Measurements from ENCODE around the gene GRK7. TPM values are rescaled to one million over a fixed set of nuclear protein-coding genes. Genes with fewer than 3 reads are reported as not detected.
A peak's percentile ranks its signal among the peaks of the same experiment; 100 is the strongest.

The GRK7 gene
- total and polyA plus RNA-seq, 2 experiments from 2014 or later = not detected

DNA sequence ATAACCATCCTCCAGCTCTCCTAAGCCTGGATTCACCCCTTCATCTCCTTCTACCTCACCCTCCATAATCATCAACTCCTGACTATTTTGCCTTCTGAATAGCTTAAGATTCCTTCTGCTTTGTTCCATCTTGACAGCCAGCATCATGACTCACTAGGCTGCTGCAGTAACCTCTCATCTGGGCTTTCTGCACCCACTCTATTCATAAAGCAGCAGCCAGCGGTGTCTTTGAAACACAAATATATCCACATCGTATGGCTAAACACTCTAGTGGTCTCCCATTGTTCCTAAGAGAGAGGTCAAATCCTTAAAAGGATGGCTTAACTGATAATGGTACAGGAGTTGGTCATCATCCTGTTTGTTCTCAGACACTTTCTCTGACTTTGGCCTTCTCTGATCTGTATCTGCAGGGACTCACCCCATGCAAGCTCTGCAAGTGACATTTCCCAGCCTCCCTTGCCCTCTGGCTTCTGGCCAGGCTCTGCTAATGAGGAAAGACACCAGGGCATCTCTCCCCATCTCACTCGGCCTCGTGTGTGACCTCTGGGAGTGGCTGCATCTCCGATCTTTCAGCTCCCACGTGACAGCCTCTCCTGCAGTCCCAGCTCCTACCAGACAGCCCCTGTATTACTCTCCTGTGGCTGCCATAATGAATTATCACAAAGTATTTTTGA lies 6.2 kb downstream of the GRK7 start:
- H3K9me2 ChIP-seq (ENCODE audit: insufficient read depth) = no peaks in the 10 kb centered on the region
- no peaks in the 10 kb centered on the region for H3K4me1 ChIP-seq (ENCODE audit: insufficient read depth)
- H3K4me2 ChIP-seq (ENCODE audit: unreplicated experiment) = no peak overlapping the region
- no peaks in the 10 kb centered on the region for H3K27me3 ChIP-seq (replicated peaks; ENCODE audit: insufficient read depth)
- H3K36me3 ChIP-seq (ENCODE audit: low read depth) = no peaks in the 10 kb centered on the region
- no peak for TF ChIP-seq EZH2 (IDR thresholded peaks at IDR 0.05; ENCODE audit: insufficient read depth, poor library complexity, severe bottlenecking)
- TF ChIP-seq EZH2phosphoT487 (IDR thresholded peaks at IDR 0.05; ENCODE audit: insufficient read depth, low read depth) = no peak
- no peaks in the 10 kb centered on the region for H3F3A ChIP-seq (ENCODE audit: insufficient read depth)
- H3K27ac ChIP-seq = no peak overlapping the region
- no peaks in the 10 kb centered on the region for H3K79me2 ChIP-seq (ENCODE audit: insufficient read depth)
- peak; percentile 28 for DNase-seq
- no peak overlapping the region for H3K9ac ChIP-seq
- in situ Hi-C loops (cut with MboI) = no loop called here
- no peak overlapping the region for H3K4me3 ChIP-seq
- no peak overlapping the region for H2AFZ ChIP-seq
- no peaks in the 10 kb centered on the region for H4K20me1 ChIP-seq (ENCODE audit: insufficient read depth)
- no peaks in the 10 kb centered on the region for H3K9me3 ChIP-seq (ENCODE audit: low read depth)
- WGBS, 2 experiments (ENCODE audit: low coverage in 1 of 2, low lambda C conversion rate in 2 of 2, missing lambda C conversion rate in 2 of 2) = 57 to 63% methylated on average over 6 of the region's 6 CpGs

GRCh38 chr3:141773676-141774075 lies 10.5 kb downstream of the GRK7 start:
- Histone ChIP-seq H3K4me2 (ENCODE audit: unreplicated experiment) (no peak overlapping the region), H3K27ac (no peak overlapping the region), H3K9me2 (ENCODE audit: insufficient read depth) (no peaks in the 10 kb centered on the region), H2AFZ (no peak overlapping the region), H3F3A (ENCODE audit: insufficient read depth) (no peaks in the 10 kb centered on the region), H3K9ac (no peak overlapping the region), H3K4me1 (ENCODE audit: insufficient read depth) (no peaks in the 10 kb centered on the region), H3K9me3 (ENCODE audit: low read depth) (no peaks in the 10 kb centered on the region), H3K79me2 (ENCODE audit: insufficient read depth) (no peaks in the 10 kb centered on the region), H3K4me3 (no peak overlapping the region), H3K36me3 (ENCODE audit: low read depth) (no peaks in the 10 kb centered on the region), H4K20me1 (ENCODE audit: insufficient read depth) (no peaks in the 10 kb centered on the region), H3K27me3 (replicated peaks; ENCODE audit: insufficient read depth) (no peaks in the 10 kb centered on the region)
- in situ Hi-C loops (cut with MboI) = no loop called here
- whole genome bisulfite sequencing, 2 experiments (ENCODE audit: low coverage in 1 of 2, low lambda C conversion rate in 2 of 2, missing lambda C conversion rate in 2 of 2) = 89 to 94% methylated on average over 6 of the region's 6 CpGs
- DNase-seq = no peak
- TF ChIP-seq EZH2 (IDR thresholded peaks at IDR 0.05; ENCODE audit: insufficient read depth, poor library complexity, severe bottlenecking) = no peak
- no peak for TF ChIP-seq EZH2phosphoT487 (IDR thresholded peaks at IDR 0.05; ENCODE audit: insufficient read depth, low read depth)

GRCh38 chr3:141776376-141776775 lies 13.2 kb downstream of the GRK7 start:
- no peak for DNase-seq
- Histone ChIP-seq H3K36me3 (ENCODE audit: low read depth) (no peaks in the 10 kb centered on the region), H3K27ac (no peak overlapping the region), H3K27me3 (replicated peaks; ENCODE audit: insufficient read depth) (no peaks in the 10 kb centered on the region), H4K20me1 (ENCODE audit: insufficient read depth) (no peaks in the 10 kb centered on the region), H3K9ac (no peak overlapping the region), H3K79me2 (ENCODE audit: insufficient read depth) (no peaks in the 10 kb centered on the region), H2AFZ (no peak overlapping the region), H3K9me2 (ENCODE audit: insufficient read depth) (no peaks in the 10 kb centered on the region), H3K4me1 (ENCODE audit: insufficient read depth) (no peaks in the 10 kb centered on the region), H3K4me2 (ENCODE audit: unreplicated experiment) (no peak overlapping the region), H3K9me3 (ENCODE audit: low read depth) (no peaks in the 10 kb centered on the region), H3F3A (ENCODE audit: insufficient read depth) (no peaks in the 10 kb centered on the region), H3K4me3 (no peak overlapping the region)
- in situ Hi-C loops (cut with MboI) = no loop called here
- WGBS, 2 experiments (ENCODE audit: low coverage in 1 of 2, low lambda C conversion rate in 2 of 2, missing lambda C conversion rate in 2 of 2) = 87 to 89% methylated on average over 14 of the region's 14 CpGs
- no peak for TF ChIP-seq EZH2 (IDR thresholded peaks at IDR 0.05; ENCODE audit: insufficient read depth, poor library complexity, severe bottlenecking)
- TF ChIP-seq EZH2phosphoT487 (IDR thresholded peaks at IDR 0.05; ENCODE audit: insufficient read depth, low read depth) = no peak

DNA sequence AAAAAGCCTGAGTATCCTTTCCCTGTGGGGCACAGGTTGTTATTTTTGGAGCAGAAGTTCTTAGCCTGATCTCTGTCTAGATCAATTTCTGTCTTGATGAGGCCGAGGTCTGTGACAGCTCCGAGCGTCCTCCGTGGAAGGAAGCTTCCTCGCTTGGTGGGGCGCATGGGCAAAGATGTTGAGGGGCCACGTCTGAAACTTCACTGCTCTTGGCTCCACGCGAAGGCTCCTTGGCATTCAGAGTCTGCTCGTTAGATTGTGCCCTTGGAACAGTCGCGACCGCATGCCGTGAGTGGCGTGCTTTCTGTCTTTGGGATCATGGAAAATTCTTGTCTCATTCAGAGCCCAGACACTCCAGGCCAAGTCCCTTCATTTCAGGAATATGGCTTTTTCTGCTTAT lies 13.7 kb downstream of the GRK7 start:
- no peaks in the 10 kb centered on the region for H3K4me1 ChIP-seq (ENCODE audit: insufficient read depth)
- in situ Hi-C loops (cut with MboI) = no loop called here
- no peaks in the 10 kb centered on the region for H3K27me3 ChIP-seq (replicated peaks; ENCODE audit: insufficient read depth)
- no peaks in the 10 kb centered on the region for H3F3A ChIP-seq (ENCODE audit: insufficient read depth)
- no peak overlapping the region for H3K4me3 ChIP-seq
- no peaks in the 10 kb centered on the region for H3K36me3 ChIP-seq (ENCODE audit: low read depth)
- no peaks in the 10 kb centered on the region for H3K79me2 ChIP-seq (ENCODE audit: insufficient read depth)
- H2AFZ ChIP-seq = no peak overlapping the region
- no peak overlapping the region for H3K27ac ChIP-seq
- no peak overlapping the region for H3K4me2 ChIP-seq (ENCODE audit: unreplicated experiment)
- TF ChIP-seq EZH2phosphoT487 (IDR thresholded peaks at IDR 0.05; ENCODE audit: insufficient read depth, low read depth) (no peak), EZH2 (IDR thresholded peaks at IDR 0.05; ENCODE audit: insufficient read depth, poor library complexity, severe bottlenecking) (no peak)
- WGBS, 2 experiments (ENCODE audit: low coverage in 1 of 2, low lambda C conversion rate in 2 of 2, missing lambda C conversion rate in 2 of 2) = 84 to 86% methylated on average over 15 of the region's 15 CpGs
- no peaks in the 10 kb centered on the region for H4K20me1 ChIP-seq (ENCODE audit: insufficient read depth)
- H3K9ac ChIP-seq = no peak overlapping the region
- H3K9me3 ChIP-seq (ENCODE audit: low read depth) = no peaks in the 10 kb centered on the region
- no peak for DNase-seq
- no peaks in the 10 kb centered on the region for H3K9me2 ChIP-seq (ENCODE audit: insufficient read depth)
